ENCODE results near the gene KCNH3.

The KCNH3 gene

GRCh38 chr12:49565406-49566265, 26.8 kb downstream of the KCNH3 start:
- no peak for DNase-seq

DNA sequence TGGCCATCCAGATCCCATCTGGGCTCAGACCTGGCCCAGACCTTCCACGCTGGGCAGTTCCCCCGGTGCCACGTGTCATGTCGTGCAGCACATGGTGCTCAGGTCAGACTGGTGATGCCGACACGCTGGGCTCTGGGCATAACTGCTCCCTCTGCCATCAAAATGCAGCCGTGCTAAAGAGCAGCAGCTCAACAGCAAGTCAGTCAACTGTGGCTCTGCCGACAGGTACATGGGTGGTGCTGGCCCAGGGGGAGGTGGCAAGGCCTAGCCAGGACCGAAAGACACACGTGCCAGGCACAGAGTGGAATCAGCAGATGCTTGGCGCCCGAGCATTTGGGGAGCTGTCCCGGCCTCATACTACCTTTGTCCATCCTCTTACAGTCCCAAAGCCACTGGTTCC, 27.5 kb downstream of the KCNH3 start:
- DNase-seq: no peak

DNA sequence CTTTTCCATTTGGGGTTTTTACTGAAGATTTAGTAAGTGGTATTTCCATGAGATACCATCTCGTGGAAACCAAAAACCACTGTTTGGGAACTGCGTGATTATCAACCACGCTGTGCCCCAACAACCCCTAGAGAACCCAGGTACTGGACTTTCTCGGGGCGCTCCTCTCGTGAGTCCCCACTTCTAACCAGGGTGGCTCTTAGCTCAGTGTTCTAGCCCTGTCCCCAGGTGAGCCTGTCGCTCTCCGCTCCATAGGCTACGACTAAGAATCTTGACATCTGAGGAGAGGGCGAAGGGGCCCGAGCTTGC, 28.4 kb downstream of the KCNH3 start:
- no peak for DNase-seq

DNA sequence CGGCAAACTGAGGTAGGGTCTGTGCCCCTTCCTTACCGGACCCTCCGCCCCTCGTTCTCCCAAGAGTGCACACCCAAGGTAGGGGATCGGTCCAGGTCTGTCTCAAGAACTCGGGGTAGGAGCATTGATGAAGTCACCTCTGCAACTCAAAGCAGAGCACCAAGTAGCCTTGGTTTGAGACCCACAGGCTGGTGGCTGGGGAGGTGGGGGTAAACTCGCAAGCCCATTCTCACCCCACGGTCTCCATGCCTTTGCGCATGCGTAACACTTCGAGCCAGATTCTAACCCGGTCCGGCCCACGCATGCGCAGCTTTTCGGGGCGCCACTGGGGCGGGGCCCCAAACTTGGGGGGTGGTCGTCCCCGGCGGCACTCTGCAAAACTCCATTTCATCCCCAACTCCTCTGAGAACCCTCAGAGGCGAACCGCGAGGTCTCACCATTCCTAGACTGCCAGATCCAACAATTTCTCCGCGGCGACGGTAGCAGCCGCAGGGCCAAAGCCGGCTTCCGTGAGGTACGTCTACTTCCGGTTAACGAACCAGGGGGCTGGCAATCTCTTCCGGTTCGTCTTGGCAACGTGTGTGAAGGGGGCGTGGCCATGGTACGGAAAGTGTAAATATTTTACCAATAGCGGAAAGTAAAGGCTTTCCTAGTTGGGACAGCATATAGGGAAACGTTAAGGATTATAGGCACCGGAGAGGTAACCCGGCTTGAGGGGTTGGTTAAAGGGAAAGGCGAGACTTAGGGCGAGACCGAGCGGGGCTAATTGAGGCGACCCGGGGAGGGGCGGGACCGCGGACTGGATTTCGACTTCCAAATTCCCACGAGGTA, 29.0 kb downstream of the KCNH3 start, which contains the start of gene MCRS1:
MCRS1 (minus strand) TSS at position 532 of the 831 bp plus-strand sequence. CDS start 1,411 bp downstream, outside the sequence.
- DNase-seq: peak; percentile 96

- DNase-seq: no peak
Observed at GRCh38 chr12:49568442-49569162, 29.8 kb downstream of the KCNH3 start.

- no peak for DNase-seq
Observed at GRCh38 chr12:49577589-49578315, 38.9 kb downstream of the KCNH3 start.

GRCh38 chr12:49578471-49579112, 39.8 kb downstream of the KCNH3 start:
- DNase-seq: no peak

DNA sequence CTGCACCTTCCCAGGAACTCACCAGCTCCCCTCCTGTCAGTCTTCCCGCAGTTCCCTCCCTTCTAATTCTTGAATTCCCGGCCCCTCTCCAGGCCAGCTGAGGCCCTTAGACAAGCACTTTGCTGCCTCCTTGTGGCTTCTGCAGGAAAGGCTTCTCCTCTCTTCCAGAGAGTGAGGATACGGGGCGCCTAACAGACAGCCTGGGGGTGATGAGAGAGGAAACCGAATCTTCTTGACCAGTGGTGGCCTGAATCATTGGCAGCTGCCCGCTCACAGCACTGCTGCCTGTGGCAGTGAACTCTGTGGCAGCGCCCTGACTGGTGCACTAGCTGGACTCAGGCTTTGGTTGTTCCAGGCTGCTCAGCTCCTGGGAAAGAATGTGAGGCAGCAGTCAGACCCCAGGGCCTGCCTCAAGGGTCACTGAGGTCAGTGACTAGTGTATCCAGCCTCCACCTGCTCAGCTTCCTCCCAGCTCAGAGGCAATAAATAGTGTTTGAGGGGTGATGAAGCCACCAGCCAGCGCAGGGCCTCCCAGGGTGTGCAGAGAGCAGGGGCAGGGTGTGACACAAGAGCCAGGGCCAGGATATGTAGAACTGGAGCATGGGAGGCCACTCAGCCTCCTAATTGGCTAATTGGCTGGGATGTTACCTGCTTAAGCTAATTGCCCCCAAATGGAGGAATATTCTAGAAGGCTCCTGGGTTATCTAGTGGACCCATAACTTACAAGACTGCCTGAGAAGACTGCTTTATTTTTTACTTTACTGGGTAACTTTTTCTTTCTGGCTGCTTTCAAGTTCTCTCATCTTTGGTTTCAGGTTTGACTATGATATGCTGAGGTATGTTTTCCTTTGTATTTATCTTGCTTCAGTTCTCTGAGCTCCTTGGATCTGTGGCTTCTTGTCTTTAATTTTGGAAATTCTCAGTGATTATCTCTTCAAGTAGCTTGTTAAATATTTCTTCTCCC, 42.0 kb downstream of the KCNH3 start:
- peak; percentile 78 for DNase-seq

DNA sequence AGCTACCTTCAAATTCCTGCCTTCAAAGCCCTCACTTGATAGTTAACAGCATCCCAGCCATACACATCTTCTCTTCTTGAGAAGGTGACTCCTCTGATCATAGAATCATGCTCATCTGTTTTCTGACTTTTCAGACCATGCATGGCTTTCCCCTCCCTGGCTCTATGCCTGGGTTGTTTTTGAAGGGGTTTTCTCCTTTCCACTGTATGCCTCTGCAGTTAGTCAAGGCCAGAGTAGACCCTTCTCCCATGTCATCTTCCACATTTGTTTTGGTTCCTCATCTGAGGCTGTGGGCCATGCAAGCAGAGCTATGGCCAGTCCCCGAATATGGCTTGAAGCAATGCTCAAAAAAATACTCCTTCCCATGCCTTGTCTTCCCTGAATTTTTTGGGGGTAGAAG, 43.4 kb downstream of the KCNH3 start:
- no peak for DNase-seq

DNA sequence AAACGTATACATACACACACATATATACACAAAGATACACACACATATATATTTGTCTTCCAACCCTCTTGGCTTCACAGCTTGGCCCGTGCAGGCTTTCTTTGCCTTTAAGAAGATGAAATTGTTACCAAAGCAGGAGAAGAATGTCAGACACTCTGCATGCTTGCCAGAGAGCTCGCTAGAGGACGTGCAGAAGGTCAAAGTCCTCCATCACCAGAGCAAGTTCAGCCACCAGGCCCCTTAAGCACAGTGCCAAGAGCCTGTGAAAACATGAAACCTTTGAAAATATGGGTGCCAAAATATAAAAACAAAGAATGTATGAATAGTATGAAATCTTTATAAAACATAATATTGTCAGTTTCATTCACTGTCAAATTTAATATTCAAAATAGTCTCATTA, 44.0 kb downstream of the KCNH3 start:
- no peak for DNase-seq

GRCh38 chr12:49583366-49584094, 44.7 kb downstream of the KCNH3 start:
- no peak for DNase-seq

GRCh38 chr12:49584591-49584990, 45.8 kb downstream of the KCNH3 start:
- DNase-seq: no peak

- no peak for DNase-seq
Observed at GRCh38 chr12:49585477-49586459, 46.9 kb downstream of the KCNH3 start.

DNA sequence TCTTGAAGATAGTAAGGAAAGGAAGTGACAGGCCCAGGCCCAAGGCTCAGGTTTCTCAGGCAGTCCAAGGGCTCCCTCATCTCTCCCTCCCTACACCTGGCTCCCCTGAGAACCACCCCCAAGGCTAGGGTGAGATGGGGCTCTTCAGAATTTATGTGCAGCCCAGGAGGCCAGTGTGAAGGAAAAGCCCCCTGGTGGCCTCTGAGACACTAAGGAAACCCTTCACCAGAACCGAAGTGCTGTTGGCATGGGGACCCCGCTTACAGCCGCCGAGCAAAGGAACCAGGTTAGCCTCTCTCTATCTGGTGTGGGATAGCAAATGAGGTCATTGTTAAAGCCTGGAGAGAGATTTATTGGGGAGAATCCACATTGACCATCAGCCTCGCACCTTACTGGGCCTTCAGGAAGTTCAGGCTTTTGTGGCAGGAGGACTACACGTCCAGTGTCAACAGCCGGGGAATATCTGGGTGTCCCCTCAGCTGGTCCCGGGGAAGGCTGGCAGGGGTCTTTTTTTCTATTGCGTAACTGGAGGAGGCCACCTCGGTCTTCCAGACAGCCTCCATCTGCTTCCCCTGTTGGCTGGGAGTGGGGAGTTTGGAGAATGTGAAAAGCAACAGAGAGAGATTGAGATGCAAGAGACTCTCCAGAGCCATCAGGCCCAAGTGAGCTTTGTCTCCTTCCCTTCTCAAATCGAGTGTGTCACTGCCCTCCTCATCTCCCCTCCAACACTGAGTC, 48.5 kb downstream of the KCNH3 start:
- no peak for DNase-seq

DNA sequence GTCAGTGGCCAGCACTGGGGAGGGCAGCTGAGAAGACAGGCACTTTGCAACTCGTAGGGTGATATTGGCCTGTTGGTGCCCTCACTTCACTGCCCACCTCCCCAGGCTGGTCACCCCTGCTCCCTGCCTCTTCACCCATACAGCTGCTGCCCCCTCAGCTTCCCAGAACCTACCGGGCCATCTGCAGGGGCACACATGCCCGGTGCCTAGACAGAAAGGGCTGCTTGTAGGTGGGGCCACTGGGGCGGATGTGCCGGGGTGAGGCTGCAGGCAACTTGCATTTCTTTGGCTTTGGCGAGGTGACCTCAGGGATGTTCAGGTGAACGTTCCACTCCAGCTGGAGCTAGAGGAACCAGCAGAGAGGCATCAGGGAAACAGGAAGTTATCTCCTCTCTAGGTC, 49.5 kb downstream of the KCNH3 start:
- no peak for DNase-seq

GRCh38 chr12:49588721-49589516, 50.1 kb downstream of the KCNH3 start:
- no peak for DNase-seq

GRCh38 chr12:49598527-49598926, 59.7 kb downstream of the KCNH3 start:
- DNase-seq: no peak
